Neural progenitor cell (in vitro differentiated cells): ENCODE data around the gene SELENOW. TPM values are rescaled to one million over a fixed set of nuclear protein-coding genes. Genes with fewer than 3 reads are reported as not detected.

Experiments used
- DNase-seq: peaks from one replicate; pipeline ENCODE4 v3.0.0-alpha.2; 2016; ENCODE audit warnings: low spot score
- H2AFZ ChIP-seq: fragments of 200-600 bp; sonication (generic); replicated peaks from 2 replicates; pipeline ENCODE4 v1.6.1; 2016; ENCODE audit warnings: antibody characterized with exemption
- H3F3A ChIP-seq: fragments of 200-600 bp; sonication (generic); 2 replicates; pipeline ENCODE4 v1.6.1; 2016; ENCODE audit warnings: antibody characterized with exemption, low read depth
- H3K27ac ChIP-seq: fragments of 200-600 bp; sonication (generic); 2 replicates; pipeline ENCODE4 v1.5.1; 2016; ENCODE audit warnings: mild to moderate bottlenecking
- H3K27me3 ChIP-seq: fragments of 200-600 bp; sonication (generic); 2 replicates; pipeline ENCODE4 v1.6.1; 2016; ENCODE audit warnings: mild to moderate bottlenecking, moderate library complexity
- H3K36me3 ChIP-seq: fragments of 200-600 bp; sonication (generic); 2 replicates; pipeline ENCODE4 v1.5.1; 2016
- H3K4me1 ChIP-seq: fragments of 200-600 bp; sonication (generic); 2 replicates; pipeline ENCODE4 v1.6.1; 2016; ENCODE audit warnings: mixed run types
- H3K4me2 ChIP-seq: fragments of 200-600 bp; sonication (generic); 2 replicates; pipeline ENCODE4 v1.6.1; 2016
- H3K4me3 ChIP-seq: fragments of 200-600 bp; sonication (generic); 2 replicates; pipeline ENCODE4 v1.5.1; 2016
- H3K79me2 ChIP-seq: fragments of 200-600 bp; sonication (generic); 2 replicates; pipeline ENCODE4 v1.6.1; 2016; ENCODE audit warnings: low read depth
- H3K9ac ChIP-seq: fragments of 200-600 bp; sonication (generic); 2 replicates; pipeline ENCODE4 v1.6.1; 2016
- H3K9me3 ChIP-seq: fragments of 200-600 bp; sonication (generic); 2 replicates; pipeline ENCODE4 v1.5.1; 2016; ENCODE audit warnings: low read depth
- H4K20me1 ChIP-seq: fragments of 200-600 bp; sonication (generic); 2 replicates; pipeline ENCODE4 v1.6.1; 2016; ENCODE audit warnings: low read depth
- H3K27ac Mint-ChIP-seq: 3 replicates; pipeline ENCODE4 v1.8.0; 2021; ENCODE audit warnings: mixed read lengths
- H3K27me3 Mint-ChIP-seq: 2 replicates; pipeline ENCODE4 v1.8.0; 2022; ENCODE audit warnings: low read depth, mild to moderate bottlenecking, inconsistent platforms, moderate library complexity, mixed read lengths; ENCODE audit not compliant: insufficient read depth
- H3K36me3 Mint-ChIP-seq: 3 replicates; pipeline ENCODE4 v1.8.0; 2021; ENCODE audit warnings: mixed read lengths
- H3K4me1 Mint-ChIP-seq: 3 replicates; pipeline ENCODE4 v1.8.0; 2021; ENCODE audit warnings: mixed read lengths
- H3K4me3 Mint-ChIP-seq: 3 replicates; pipeline ENCODE4 v1.8.0; 2021; ENCODE audit warnings: mild to moderate bottlenecking, moderate library complexity, mixed read lengths
- H3K9me3 Mint-ChIP-seq: 3 replicates; pipeline ENCODE4 v1.8.0; 2020; ENCODE audit warnings: mixed read lengths
- CTCF ChIP-seq: fragments of 200-600 bp; sonication (generic); IDR thresholded peaks from 2 replicates; pipeline ENCODE4 v1.5.1; 2017; ENCODE audit warnings: antibody characterized with exemption, mild to moderate bottlenecking
- EZH2 ChIP-seq: fragments of 200-600 bp; sonication (generic); IDR thresholded peaks from 2 replicates; pipeline ENCODE4 v1.6.1; 2017; ENCODE audit warnings: antibody characterized with exemption, mild to moderate bottlenecking, moderate library complexity
- EZH2phosphoT487 ChIP-seq: fragments of 200-600 bp; sonication (generic); IDR thresholded peaks from 2 replicates; pipeline ENCODE4 v1.6.1; 2017; ENCODE audit warnings: antibody characterized with exemption
- total RNA-seq: library from RNA; depleted of rRNA; stranded (reverse); fragments of >200 nt; gene quantifications from 2 replicates; pipeline ENCODE4 v1.2.3, GENCODE V29; 2015; ENCODE audit warnings: low replicate concordance

The SELENOW gene
- total RNA-seq, 1 donor from 2014 or later = 234 TPM

- H3K9me3 ChIP-seq = no peaks in the 10 kb centered on the region
- Mint-ChIP-seq H3K36me3 (no peaks in the 10 kb centered on the region), H3K9me3 (peaks cover 7% of the 10 kb centered on the region), H3K27ac (peak overlapping the region; percentile 93), H3K4me3 (peak overlapping the region; percentile 69), H3K27me3 (peaks cover 16% of the 10 kb centered on the region), H3K4me1 (peaks cover 47% of the 10 kb centered on the region)
- peak overlapping the region; percentile 54 for H3K27ac ChIP-seq
- peaks cover 49% of the 10 kb centered on the region for H3F3A ChIP-seq
- H3K9ac ChIP-seq = no peak overlapping the region
- peaks cover 42% of the 10 kb centered on the region for H3K4me1 ChIP-seq
- DNase-seq = peak; percentile 95
- H2AFZ ChIP-seq = peak overlapping the region; percentile 38
- no peak for TF ChIP-seq EZH2phosphoT487
- TF ChIP-seq EZH2 = no peak
- TF ChIP-seq CTCF = no peak
- H3K27me3 ChIP-seq = no peaks in the 10 kb centered on the region
- H3K36me3 ChIP-seq = no peaks in the 10 kb centered on the region
- no peaks in the 10 kb centered on the region for H4K20me1 ChIP-seq
- H3K79me2 ChIP-seq = no peaks in the 10 kb centered on the region
- peak overlapping the region; percentile 82 for H3K4me2 ChIP-seq
- peak overlapping the region; percentile 28 for H3K4me3 ChIP-seq
Observed at GRCh38 chr19:47819858-47820257, 41.4 kb downstream of the SELENOW start.

- Histone ChIP-seq H3K9ac (no peak overlapping the region), H3K79me2 (no peaks in the 10 kb centered on the region), H2AFZ (peak overlapping the region; percentile 38), H3K27me3 (no peaks in the 10 kb centered on the region), H3K4me3 (peak overlapping the region; percentile 28), H3K9me3 (no peaks in the 10 kb centered on the region), H3F3A (peaks cover 54% of the 10 kb centered on the region), H3K4me1 (peaks cover 42% of the 10 kb centered on the region), H3K4me2 (peak overlapping the region; percentile 82), H3K27ac (peak overlapping the region; percentile 21), H4K20me1 (no peaks in the 10 kb centered on the region), H3K36me3 (no peaks in the 10 kb centered on the region)
- Mint-ChIP-seq H3K9me3 (peaks cover 7% of the 10 kb centered on the region), H3K27me3 (peaks cover 16% of the 10 kb centered on the region), H3K36me3 (no peaks in the 10 kb centered on the region), H3K4me1 (peaks cover 47% of the 10 kb centered on the region), H3K27ac (peak overlapping the region; percentile 93), H3K4me3 (peak overlapping the region; percentile 3)
- TF ChIP-seq EZH2phosphoT487 = no peak
- no peak for TF ChIP-seq CTCF
- TF ChIP-seq EZH2 = no peak
- DNase-seq = no peak
Observed at GRCh38 chr19:47820410-47820809, 41.9 kb downstream of the SELENOW start.

GRCh38 chr19:47821460-47822020 lies 43.0 kb downstream of the SELENOW start, which contains the start of gene CRX:
CRX (plus strand) TSS chr19:47821937; CDS start chr19:47834444, 12,507 bp downstream.
- peak within 1 kb of the TSS; percentile 70 for H3K4me3 Mint-ChIP-seq
- peak; percentile 49 for DNase-seq
- peak within 1 kb of the TSS; percentile 82 for H3K4me2 ChIP-seq
- H3K27ac ChIP-seq = no peak within 1 kb of the TSS
- H3K4me1 ChIP-seq = peaks cover 46% of the 10 kb centered on the region
- H2AFZ ChIP-seq = no peak within 1 kb of the TSS
- H3K36me3 ChIP-seq = no peaks in the 10 kb centered on the region
- H3K9ac ChIP-seq = no peak within 1 kb of the TSS
- H3F3A ChIP-seq = peaks cover 64% of the 10 kb centered on the region
- peak within 1 kb of the TSS; percentile 85 for H3K27ac Mint-ChIP-seq
- H3K4me3 ChIP-seq = no peak within 1 kb of the TSS
- peaks cover 17% of the 10 kb centered on the region for H3K27me3 Mint-ChIP-seq
- H3K4me1 Mint-ChIP-seq = peaks cover 49% of the 10 kb centered on the region
- H3K79me2 ChIP-seq = no peaks in the 10 kb centered on the region
- no peaks in the 10 kb centered on the region for H3K36me3 Mint-ChIP-seq
- no peak for TF ChIP-seq EZH2
- no peak for TF ChIP-seq EZH2phosphoT487
- no peak for TF ChIP-seq CTCF
- H3K9me3 ChIP-seq = no peaks in the 10 kb centered on the region
- H4K20me1 ChIP-seq = no peaks in the 10 kb centered on the region
- no peaks in the 10 kb centered on the region for H3K27me3 ChIP-seq
- H3K9me3 Mint-ChIP-seq = peaks cover 7% of the 10 kb centered on the region
